Astrocyte of the spinal cord (primary cell): ENCODE data around the gene SVOP.

ENCODE experiments used
- DNase-seq: peaks from one replicate; pipeline ENCODE4 v3.0.0; 2011; ENCODE audit warnings: low read depth, low spot score
- H3K4me3 ChIP-seq: 2 replicates; pipeline ENCODE4 v1.5.1; 2011; ENCODE audit warnings: low read depth, mild to moderate bottlenecking, low read length, moderate library complexity
- in situ Hi-C: cut with HindIII; loops from 2 replicates; pipeline ENCODE4 v1.10.0; 2017; ENCODE audit warnings: low sequenced_read_pairs
- TF ChIP-seq, protein P1 (sequence below): IDR thresholded peaks from 2 replicates; pipeline ENCODE4 v1.5.1; 2012; ENCODE audit warnings: low read depth, mild to moderate bottlenecking, low read length, inconsistent platforms

Gene SVOP

DNA sequence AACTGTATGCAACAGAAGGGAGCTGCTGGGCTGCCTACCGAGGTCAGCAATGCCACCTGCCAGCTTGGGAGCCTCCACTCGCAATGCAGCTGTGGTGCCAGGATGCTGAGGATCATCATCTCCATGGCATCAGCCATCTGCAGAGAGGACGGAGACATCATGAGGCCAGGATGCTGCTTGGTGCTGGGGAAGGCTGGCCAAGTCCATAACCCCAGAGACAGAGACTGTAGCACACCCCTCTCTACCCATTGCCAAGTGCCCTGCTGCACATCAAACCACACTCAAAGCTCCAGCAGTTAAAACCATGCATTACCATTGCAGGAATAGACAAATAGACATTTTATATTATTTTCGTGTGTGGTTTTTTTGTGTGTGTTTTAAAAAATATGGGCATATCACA lies 43.5 kb downstream of the SVOP start:
- DNase-seq: no peak
- TF ChIP-seq, protein P1, sequence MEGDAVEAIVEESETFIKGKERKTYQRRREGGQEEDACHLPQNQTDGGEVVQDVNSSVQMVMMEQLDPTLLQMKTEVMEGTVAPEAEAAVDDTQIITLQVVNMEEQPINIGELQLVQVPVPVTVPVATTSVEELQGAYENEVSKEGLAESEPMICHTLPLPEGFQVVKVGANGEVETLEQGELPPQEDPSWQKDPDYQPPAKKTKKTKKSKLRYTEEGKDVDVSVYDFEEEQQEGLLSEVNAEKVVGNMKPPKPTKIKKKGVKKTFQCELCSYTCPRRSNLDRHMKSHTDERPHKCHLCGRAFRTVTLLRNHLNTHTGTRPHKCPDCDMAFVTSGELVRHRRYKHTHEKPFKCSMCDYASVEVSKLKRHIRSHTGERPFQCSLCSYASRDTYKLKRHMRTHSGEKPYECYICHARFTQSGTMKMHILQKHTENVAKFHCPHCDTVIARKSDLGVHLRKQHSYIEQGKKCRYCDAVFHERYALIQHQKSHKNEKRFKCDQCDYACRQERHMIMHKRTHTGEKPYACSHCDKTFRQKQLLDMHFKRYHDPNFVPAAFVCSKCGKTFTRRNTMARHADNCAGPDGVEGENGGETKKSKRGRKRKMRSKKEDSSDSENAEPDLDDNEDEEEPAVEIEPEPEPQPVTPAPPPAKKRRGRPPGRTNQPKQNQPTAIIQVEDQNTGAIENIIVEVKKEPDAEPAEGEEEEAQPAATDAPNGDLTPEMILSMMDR: no peak
- in situ Hi-C loops: no loop called here
- H3K4me3 ChIP-seq: no peak overlapping the region

DNA sequence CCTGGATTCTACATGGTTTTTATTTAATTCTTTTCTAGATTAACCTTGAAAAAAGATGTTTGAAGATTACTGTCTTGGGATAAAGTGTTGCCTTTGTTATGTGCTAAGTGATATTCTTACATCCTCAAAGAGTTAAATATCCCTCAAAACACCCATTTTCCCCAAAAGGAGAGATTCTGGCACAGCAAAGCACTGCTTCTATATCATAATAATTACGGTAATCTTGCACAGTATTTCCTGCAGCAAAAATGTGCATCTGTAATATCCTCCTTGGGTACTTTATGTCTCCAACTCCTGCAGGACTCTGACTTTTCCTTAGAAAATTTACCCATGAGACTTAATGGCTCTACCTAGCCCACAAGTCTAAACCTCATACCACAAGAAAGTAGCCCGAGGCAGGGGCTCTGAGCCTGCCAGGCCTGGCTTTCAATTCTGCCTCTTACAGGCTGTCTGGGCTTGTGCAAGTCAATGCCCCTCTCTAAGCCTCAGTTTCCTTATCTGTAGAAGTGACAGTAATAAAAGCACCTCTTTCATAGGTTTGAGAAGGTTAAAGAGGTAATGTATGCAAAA lies 45.8 kb downstream of the SVOP start:
- DNase-seq: no peak
- H3K4me3 ChIP-seq: no peak overlapping the region
- in situ Hi-C loops: no loop called here
- TF ChIP-seq, protein P1: no peak

DNA sequence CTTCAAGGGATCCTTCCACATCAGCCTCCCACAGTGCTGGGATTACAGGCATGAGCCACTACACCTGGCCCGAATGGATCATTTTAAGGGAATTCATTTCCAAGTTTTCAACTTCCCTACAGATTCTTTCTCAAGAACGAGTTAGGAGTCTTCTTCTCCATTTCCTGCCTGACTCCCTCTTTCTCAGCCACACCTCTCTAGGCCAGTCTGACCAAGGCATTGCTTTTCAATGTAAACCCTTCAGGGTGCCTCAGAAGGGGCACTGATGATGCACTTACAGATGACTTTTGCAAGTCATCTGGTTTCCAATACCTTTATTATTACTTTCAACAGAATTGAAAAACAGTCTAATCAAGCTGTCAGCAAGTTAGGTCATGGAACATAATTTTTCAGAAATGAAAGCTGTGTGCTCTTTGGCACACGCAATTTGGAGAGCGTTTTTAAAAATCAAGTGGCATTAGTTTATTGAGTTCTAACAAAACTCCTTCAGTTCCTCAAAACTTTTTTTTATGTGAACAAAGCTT lies 47.2 kb downstream of the SVOP start:
- TF ChIP-seq, protein P1: no peak
- no peak for DNase-seq
- no peak overlapping the region for H3K4me3 ChIP-seq
- in situ Hi-C loops: no loop called here

GRCh38 chr12:108972358-108972757 lies 48.5 kb downstream of the SVOP start:
- in situ Hi-C loops: no loop called here
- no peak for DNase-seq
- TF ChIP-seq, protein P1: no peak

DNA sequence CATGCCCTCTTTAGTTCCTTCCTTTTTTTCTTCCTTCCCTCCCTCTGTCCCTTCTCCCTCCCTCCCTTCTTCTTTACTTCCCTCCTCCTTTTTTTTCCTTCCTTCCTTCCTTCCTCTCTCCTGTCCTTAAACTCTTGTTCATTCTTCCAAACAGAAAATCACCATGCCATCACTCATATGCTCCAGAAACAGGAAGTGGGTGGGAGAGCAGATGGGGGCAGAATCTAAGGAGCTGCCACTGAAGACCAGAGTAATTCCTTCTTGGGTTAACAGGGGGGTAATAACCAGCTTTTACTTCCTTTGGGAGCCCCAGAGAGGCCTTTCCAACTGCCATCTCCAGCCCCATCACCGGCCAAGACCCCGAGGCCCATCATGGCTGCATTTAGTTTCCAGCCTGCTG lies 51.2 kb downstream of the SVOP start:
- H3K4me3 ChIP-seq: no peak overlapping the region
- in situ Hi-C loops: no loop called here
- TF ChIP-seq, protein P1: no peak
- DNase-seq: no peak

More at GRCh38 chr12:108972358-108972757, 48.5 kb downstream of the SVOP start:
- H3K4me3 ChIP-seq: no peak overlapping the region

DNA sequence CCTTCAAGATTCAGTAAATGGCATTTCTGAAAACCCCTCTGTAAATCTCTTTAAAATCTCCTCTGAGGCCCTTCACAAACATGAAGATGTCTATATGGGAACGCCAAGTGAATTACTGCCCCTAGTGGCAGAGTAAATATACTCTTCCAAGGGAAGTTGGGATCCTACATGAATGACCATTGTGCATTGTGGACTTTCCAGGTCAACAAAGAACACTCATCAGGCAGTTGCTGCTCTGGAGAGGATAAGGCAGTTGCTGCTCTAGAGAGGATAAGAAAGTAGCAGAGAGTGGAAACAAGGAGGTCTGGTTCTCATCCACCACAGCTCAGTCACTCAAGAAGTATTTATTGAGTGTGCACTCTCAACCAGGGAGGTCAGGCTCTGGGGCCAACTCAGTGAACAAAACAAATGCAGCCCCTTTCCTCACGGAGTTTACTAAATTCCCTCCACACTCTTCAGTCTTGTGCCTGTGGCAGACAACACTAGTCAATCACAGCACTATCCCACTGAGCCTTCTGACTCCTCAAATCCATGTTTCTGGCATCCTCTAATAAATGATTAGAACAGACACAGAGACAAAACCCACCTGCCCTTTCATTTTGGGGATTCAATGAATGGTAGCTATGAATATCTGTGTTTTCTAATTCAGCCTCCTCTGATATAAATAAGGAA lies 52.9 kb downstream of the SVOP start:
- no peak for DNase-seq
- H3K4me3 ChIP-seq: no peak overlapping the region
- in situ Hi-C loops: no loop called here
- TF ChIP-seq, protein P1: peak; percentile 37
